AG09319 (cell line): ENCODE results near the gene RETREG2.

Source experiments
- DNase-seq: peaks from one replicate; pipeline ENCODE4 v3.0.0-alpha.2; 2010; ENCODE audit warnings: low read depth; ENCODE audit errors: extremely low read depth
- TF ChIP-seq, protein P1 (sequence below): IDR thresholded peaks from 2 replicates; pipeline ENCODE4 v1.5.1; 2011; ENCODE audit warnings: low read depth, mild to moderate bottlenecking, inconsistent platforms, low read length, moderate library complexity

The RETREG2 gene

DNA sequence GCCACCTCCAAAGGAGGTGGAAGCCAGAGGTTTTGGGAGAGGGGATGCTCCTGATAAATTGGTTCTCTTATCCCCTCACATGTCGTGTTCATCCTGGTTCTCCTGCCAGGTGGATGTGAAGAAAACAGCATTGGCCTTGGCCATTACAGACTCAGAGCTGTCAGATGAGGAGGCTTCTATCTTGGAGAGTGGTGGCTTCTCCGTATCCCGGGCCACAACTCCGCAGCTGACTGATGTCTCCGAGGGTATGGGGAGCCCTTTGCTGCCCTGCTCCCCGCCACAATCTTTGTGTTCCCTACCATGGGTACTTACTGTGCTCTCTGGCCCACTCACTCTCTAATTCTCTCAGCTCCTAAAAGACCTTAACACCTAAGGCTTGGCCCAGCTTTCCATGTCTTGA is 3.5 kb downstream of the RETREG2 start:
- TF ChIP-seq, protein P1, sequence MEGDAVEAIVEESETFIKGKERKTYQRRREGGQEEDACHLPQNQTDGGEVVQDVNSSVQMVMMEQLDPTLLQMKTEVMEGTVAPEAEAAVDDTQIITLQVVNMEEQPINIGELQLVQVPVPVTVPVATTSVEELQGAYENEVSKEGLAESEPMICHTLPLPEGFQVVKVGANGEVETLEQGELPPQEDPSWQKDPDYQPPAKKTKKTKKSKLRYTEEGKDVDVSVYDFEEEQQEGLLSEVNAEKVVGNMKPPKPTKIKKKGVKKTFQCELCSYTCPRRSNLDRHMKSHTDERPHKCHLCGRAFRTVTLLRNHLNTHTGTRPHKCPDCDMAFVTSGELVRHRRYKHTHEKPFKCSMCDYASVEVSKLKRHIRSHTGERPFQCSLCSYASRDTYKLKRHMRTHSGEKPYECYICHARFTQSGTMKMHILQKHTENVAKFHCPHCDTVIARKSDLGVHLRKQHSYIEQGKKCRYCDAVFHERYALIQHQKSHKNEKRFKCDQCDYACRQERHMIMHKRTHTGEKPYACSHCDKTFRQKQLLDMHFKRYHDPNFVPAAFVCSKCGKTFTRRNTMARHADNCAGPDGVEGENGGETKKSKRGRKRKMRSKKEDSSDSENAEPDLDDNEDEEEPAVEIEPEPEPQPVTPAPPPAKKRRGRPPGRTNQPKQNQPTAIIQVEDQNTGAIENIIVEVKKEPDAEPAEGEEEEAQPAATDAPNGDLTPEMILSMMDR, result no peak
- no peak for DNase-seq

DNA sequence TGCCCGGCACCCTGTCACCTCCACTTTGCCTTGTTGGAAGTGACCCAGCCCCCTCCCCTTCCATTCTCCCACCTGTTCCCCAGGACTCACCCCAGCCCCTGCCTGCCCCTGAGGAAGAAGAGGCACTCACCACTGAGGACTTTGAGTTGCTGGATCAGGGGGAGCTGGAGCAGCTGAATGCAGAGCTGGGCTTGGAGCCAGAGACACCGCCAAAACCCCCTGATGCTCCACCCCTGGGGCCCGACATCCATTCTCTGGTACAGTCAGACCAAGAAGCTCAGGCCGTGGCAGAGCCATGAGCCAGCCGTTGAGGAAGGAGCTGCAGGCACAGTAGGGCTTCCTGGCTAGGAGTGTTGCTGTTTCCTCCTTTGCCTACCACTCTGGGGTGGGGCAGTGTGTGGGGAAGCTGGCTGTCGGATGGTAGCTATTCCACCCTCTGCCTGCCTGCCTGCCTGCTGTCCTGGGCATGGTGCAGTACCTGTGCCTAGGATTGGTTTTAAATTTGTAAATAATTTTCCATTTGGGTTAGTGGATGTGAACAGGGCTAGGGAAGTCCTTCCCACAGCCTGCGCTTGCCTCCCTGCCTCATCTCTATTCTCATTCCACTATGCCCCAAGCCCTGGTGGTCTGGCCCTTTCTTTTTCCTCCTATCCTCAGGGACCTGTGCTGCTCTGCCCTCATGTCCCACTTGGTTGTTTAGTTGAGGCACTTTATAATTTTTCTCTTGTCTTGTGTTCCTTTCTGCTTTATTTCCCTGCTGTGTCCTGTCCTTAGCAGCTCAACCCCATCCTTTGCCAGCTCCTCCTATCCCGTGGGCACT is 4.5 kb downstream of the RETREG2 start:
- DNase-seq, result no peak
- TF ChIP-seq, protein P1, result no peak

DNA sequence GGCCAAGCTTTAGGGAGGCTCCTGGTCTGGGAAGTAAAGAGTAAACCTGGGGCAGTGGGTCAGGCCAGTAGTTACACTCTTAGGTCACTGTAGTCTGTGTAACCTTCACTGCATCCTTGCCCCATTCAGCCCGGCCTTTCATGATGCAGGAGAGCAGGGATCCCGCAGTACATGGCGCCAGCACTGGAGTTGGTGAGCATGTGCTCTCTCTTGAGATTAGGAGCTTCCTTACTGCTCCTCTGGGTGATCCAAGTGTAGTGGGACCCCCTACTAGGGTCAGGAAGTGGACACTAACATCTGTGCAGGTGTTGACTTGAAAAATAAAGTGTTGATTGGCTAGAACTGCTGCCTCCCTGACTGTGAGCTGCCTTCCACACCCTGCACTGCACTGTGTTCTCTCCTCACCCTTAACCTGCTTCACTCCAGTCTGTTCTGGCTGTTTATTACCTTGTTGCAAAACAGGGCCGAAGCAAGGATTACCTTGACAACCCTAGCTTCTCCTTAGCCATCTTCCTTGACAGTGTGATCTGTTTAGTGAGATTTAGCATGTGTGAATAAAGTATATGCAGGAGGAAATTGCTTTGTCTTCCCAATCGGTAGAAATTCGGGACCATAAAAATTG is 5.2 kb downstream of the RETREG2 start:
- TF ChIP-seq, protein P1, result no peak

DNA sequence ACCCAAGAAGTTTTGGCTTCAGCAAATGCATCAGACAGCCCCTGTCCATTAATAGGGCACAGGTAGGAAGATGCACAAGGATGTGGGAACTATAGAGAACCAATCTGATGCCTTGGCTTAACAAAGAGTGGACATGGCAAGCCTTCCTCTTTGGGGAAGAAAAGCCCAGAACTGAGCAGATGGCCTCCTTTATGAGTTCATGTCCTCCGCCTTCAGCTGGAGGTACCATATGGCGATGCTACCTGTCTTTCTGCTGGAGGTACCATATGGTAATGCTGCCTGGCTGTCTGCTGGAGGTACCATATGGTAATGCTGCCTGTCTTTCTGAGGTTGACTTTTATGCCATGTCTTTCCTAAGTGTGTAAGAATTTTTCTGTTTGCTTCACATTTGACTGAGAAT is 6.0 kb downstream of the RETREG2 start:
- TF ChIP-seq, protein P1, result no peak
- no peak for DNase-seq

More for the DNA sequence above, 5.2 kb downstream of the RETREG2 start:
- no peak for DNase-seq

DNA sequence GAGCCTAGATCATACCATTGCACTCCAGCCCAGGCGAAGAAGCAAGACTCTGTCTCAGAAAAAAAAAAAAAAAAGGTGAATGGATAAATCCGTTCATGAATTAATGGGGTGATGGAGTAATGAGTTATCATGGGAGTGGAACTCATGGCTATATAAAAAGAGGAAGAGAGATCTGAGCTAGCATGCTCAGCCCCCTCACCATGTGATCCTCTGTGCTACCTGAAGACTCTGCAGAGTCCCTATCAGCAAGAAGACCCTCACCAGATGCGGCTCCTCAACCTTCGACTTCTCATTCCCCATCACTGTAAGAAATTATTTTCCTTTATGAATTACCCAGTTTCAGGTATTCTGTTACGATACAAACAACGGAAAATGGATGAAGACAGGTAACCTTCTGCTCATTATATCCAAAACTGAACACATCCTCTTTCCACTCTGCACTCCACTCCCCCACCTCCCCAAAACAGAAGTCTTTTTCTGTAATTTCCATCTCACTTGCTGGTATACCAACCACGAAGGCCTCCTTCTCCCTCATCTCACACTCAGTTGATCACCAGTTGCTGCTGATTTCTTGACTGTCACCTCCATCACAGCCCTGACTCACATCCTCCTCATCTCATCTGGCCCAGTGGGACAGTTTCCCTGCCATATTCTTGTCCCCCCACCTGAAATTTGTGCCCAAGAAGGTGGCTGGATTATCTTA is 8.8 kb downstream of the RETREG2 start:
- TF ChIP-seq, protein P1, result no peak
- no peak for DNase-seq

DNA sequence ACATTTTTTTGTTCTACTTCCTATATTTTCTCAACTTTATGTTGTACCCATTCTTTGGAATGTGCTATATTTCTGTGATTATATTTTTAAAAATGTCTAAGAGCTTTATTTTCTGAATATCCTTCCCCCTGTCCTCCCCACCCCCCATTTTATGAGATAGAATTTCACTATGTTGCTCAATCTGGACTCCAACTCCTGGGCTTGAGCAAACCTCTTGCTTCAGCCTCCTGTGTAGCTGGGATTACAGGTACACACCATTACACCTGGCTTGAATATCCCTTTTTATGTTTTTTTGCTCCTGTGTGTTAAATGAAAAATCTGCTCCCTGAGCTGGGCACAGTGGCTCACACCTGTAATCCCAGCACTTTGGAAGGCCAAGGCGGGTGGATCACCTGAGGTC is 19.3 kb downstream of the RETREG2 start:
- TF ChIP-seq, protein P1, result no peak
- no peak for DNase-seq

DNA sequence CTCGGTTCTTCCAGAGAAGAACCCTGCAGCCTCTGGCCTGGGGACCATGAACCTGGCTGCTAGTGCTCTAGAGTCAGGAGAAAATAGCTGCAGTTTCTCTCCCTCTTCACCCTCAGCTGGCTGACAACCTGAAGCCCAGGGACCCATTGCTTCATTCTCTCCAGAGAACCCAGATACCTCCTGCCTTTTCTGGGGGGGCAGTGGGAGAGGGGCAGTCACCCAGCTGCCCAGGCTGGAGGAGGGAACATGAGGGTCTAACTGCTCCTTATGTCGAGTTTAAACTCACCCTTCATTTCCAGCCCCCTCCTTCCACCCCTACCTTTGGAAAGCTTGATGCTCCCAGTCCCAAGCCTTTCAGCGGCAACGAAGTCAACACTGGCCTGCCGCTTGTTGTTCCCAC is 20.9 kb downstream of the RETREG2 start:
- no peak for DNase-seq
- TF ChIP-seq, protein P1, result no peak
